ENCODE data around the gene CD40.
A peak's percentile ranks its signal among the peaks of the same experiment; 100 is the strongest.

Gene CD40

DNA sequence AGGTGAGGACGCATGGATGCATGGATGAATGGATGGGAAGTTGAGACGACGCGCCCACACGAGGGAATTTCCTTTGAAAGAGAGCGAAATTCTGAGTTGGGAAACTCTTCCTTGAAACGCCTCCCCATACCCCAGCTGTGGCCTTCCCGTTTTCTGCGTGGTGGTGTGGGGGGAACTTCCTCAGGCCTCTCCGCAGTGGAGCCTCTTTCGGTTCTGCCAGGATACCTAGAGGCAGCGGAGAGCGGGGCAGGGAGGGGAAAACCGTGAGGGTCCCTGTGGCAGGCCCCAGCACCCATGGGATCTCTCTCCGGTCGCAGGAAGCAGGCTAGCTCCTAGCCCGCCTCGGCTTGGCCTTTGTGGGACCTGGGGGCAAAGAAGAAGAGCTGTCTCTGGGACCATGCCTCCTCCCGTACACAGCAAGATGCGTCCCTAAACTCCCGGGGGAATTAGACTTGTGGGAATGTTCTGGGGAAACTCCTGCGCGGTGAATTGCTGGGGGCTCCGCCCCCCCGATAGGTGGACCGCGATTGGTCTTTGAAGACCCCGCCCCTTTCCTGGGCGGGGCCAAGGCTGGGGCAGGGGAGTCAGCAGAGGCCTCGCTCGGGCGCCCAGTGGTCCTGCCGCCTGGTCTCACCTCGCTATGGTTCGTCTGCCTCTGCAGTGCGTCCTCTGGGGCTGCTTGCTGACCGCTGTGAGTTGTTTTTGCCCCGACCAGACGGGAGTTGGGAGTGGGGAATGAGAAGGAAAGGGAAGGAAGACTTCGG, at the start of gene CD40:
TSS of gene CD40 (plus strand) at position 611 of the 764 bp plus-strand sequence. CDS start at position 641, 30 bp downstream.
- TF ChIP-seq CTCF (IDR thresholded peaks at IDR 0.05): no peak
- Histone ChIP-seq H3K4me1 (peaks cover 0 to 21% (median 8%) of the 10 kb centered on the region in 4 donors), H3K27me3 (no peaks in the 10 kb centered on the region), H3K4me3 (peak within 1 kb of the TSS; percentile 54 to 59), H3K9me3 (no peaks in the 10 kb centered on the region), H3K36me3 (peaks cover 0 to 12% (median 10%) of the 10 kb centered on the region in 3 donors), H3K27ac (peak within 1 kb of the TSS; percentile 80)
- intact Hi-C loops (cut with DNase I; ENCODE audit: low total_unique reads): loop anchor here (10.0 kb wide), 1 partner anchor 57 kb away; no protein-coding TSS in a partner anchor
- DNase-seq: peak; percentile 91 to 92

GRCh38 chr20:46070215-46070900, 47.8 kb upstream of the CD40 start:
- intact Hi-C loops (cut with DNase I; ENCODE audit: low total_unique reads): no loop called here
- DNase-seq: no peak
- no peak overlapping the region for H3K27ac ChIP-seq
- no peaks in the 10 kb centered on the region for H3K9me3 ChIP-seq
- no peak overlapping the region for H3K4me3 ChIP-seq
- H3K4me1 ChIP-seq: no peaks in the 10 kb centered on the region
- no peak for TF ChIP-seq CTCF (IDR thresholded peaks at IDR 0.05)
- H3K36me3 ChIP-seq: peaks cover 64 to 71% (median 68%) of the 10 kb centered on the region in 3 donors
- H3K27me3 ChIP-seq: no peaks in the 10 kb centered on the region

DNA sequence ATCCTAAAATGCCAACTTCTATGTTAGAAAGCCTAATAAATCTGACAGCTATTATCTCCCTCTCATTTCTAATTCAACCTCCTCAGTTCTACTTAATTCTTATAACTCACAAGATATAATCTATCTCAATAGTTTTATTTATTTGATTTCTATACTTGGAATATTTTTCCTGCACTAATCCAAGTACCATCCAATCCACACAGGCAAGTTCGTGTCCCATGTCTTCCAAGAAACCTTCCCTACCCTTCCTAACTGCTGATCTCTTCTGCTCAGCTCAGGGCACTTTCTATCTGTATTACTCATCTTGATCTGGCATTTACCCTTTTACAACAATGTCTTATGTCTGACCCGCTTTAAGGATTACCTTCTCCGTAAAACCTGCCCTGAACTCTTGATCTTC, 46.5 kb upstream of the CD40 start:
- Histone ChIP-seq H3K27ac (no peak overlapping the region), H3K36me3 (peaks cover 58 to 66% (median 64%) of the 10 kb centered on the region in 3 donors), H3K27me3 (no peaks in the 10 kb centered on the region), H3K4me1 (no peaks in the 10 kb centered on the region), H3K4me3 (no peak overlapping the region), H3K9me3 (no peaks in the 10 kb centered on the region)
- no peak for DNase-seq
- no peak for TF ChIP-seq CTCF (IDR thresholded peaks at IDR 0.05)
- intact Hi-C loops (cut with DNase I; ENCODE audit: low total_unique reads): no loop called here

GRCh38 chr20:46073024-46073423, 45.1 kb upstream of the CD40 start:
- DNase-seq: no peak
- TF ChIP-seq CTCF (IDR thresholded peaks at IDR 0.05): no peak
- peaks cover 49 to 67% (median 61%) of the 10 kb centered on the region in 3 donors for H3K36me3 ChIP-seq
- intact Hi-C loops (cut with DNase I; ENCODE audit: low total_unique reads): no loop called here
- H3K27me3 ChIP-seq: no peaks in the 10 kb centered on the region
- no peaks in the 10 kb centered on the region for H3K4me1 ChIP-seq
- no peak overlapping the region for H3K4me3 ChIP-seq
- H3K27ac ChIP-seq: no peak overlapping the region
- no peaks in the 10 kb centered on the region for H3K9me3 ChIP-seq

GRCh38 chr20:46073443-46073842, 44.7 kb upstream of the CD40 start:
- intact Hi-C loops (cut with DNase I; ENCODE audit: low total_unique reads): no loop called here
- TF ChIP-seq CTCF (IDR thresholded peaks at IDR 0.05): no peak
- no peak overlapping the region for H3K27ac ChIP-seq
- H3K27me3 ChIP-seq: no peaks in the 10 kb centered on the region
- H3K4me1 ChIP-seq: no peaks in the 10 kb centered on the region
- no peak for DNase-seq
- H3K9me3 ChIP-seq: no peaks in the 10 kb centered on the region
- H3K36me3 ChIP-seq: peaks cover 45 to 67% (median 59%) of the 10 kb centered on the region in 3 donors
- H3K4me3 ChIP-seq: no peak overlapping the region
